Effector memory CD8-positive, alpha-beta T cell (primary cell): Measurements from ENCODE around the gene PPP6R1.
A peak's percentile ranks its signal among the peaks of the same experiment; 100 is the strongest.
"Not testable (repeated sequence)": the region's sequence is repeated elsewhere in the genome, so short reads cannot be mapped to it uniquely, and the experiment has no call there.

ENCODE experiments used
- ATAC-seq: fragments of 150-1000 bp; cut with Tn5 transposase; replicated peaks from 2 replicates; pipeline ENCODE4 v1.10.0; 2021; ENCODE audit warnings: mild to moderate bottlenecking, moderate library complexity
- DNase-seq, 3 experiments: peaks; one replicate each; pipeline ENCODE4 v3.0.0; 2021
- H3K27ac Mint-ChIP-seq, 2 donors: one replicate each; pipeline ENCODE4 v1.8.0; 2022; ENCODE audit warnings: mild to moderate bottlenecking in 2 of 2, mixed read lengths in 2 of 2, moderate library complexity in 2 of 2
- H3K27me3 Mint-ChIP-seq, 2 donors: one replicate each; pipeline ENCODE4 v1.8.0; 2022; ENCODE audit warnings: mixed read lengths in 2 of 2
- H3K36me3 Mint-ChIP-seq: one replicate; pipeline ENCODE4 v1.8.0; 2022; ENCODE audit warnings: mild to moderate bottlenecking, moderate library complexity, mixed read lengths; ENCODE audit not compliant: insufficient read depth
- H3K4me1 Mint-ChIP-seq, 2 donors: one replicate each; pipeline ENCODE4 v1.8.0; 2022; ENCODE audit warnings: low read depth in 2 of 2, mixed read lengths in 2 of 2
- H3K4me3 Mint-ChIP-seq, 2 donors: one replicate each; pipeline ENCODE4 v1.8.0; 2022; ENCODE audit warnings: mild to moderate bottlenecking in 2 of 2, mixed read lengths in 2 of 2, moderate library complexity in 2 of 2
- H3K9me3 Mint-ChIP-seq, 2 donors: one replicate each; pipeline ENCODE4 v1.8.0; 2022; ENCODE audit warnings: mixed read lengths in 2 of 2

Gene PPP6R1

DNA sequence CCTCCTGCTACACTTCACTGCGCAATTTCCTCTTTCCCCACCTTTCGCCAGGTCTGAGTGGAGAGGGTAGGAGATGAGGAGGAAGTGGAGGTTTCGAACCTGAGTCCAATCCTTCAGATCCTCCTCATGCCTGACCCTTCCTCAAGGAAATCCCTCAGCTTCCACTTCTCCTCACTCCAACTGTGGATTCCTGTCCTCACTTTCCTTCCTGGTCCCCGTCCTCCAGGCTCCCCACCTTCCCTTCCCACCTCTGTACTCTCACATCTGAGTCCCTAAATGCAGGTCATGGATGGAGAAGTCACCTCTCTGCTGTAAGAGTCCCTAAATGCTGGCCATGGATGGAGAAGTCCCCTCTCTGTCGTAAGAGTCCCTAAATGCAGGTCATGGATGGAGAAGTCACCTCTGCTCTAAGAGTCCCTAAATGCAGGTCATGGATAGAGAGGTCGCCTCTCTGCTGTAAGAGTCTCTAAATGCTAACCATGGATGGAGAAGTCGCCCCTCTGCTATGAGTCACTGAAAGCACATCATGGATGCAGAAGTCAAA lies 33.3 kb downstream of the PPP6R1 start:
- Mint-ChIP-seq H3K36me3 (peaks cover 54% of the 10 kb centered on the region), H3K4me3 (no peak overlapping the region), H3K4me1 (peaks cover 5 to 6% of the 10 kb centered on the region in 2 donors), H3K27me3 (no peaks in the 10 kb centered on the region), H3K9me3 (peaks cover 0 to 2% of the 10 kb centered on the region in 2 donors), H3K27ac (peak overlapping the region; percentile 52 to 84)
- ATAC-seq: no peak
- DNase-seq: no peak

- H3K27me3 Mint-ChIP-seq, H3K9me3 Mint-ChIP-seq, H3K4me3 Mint-ChIP-seq, ATAC-seq, DNase-seq, H3K4me1 Mint-ChIP-seq: not testable (repeated sequence)
- Mint-ChIP-seq H3K36me3 (peaks cover 50% of the 10 kb centered on the region), H3K27ac (peak overlapping the region; percentile 52 to 84)
Measured at GRCh38 chr19:55224679-55225414, 34.0 kb downstream of the PPP6R1 start.

GRCh38 chr19:55224038-55224665 lies 34.7 kb downstream of the PPP6R1 start:
- Mint-ChIP-seq H3K4me1 (peaks cover 5 to 6% of the 10 kb centered on the region in 2 donors), H3K4me3 (no peak overlapping the region), H3K9me3 (peaks cover 0 to 2% of the 10 kb centered on the region in 2 donors), H3K27me3 (no peaks in the 10 kb centered on the region), H3K27ac (no peak overlapping the region), H3K36me3 (peaks cover 47% of the 10 kb centered on the region)
- ATAC-seq (no peak), DNase-seq (no peak)

DNA sequence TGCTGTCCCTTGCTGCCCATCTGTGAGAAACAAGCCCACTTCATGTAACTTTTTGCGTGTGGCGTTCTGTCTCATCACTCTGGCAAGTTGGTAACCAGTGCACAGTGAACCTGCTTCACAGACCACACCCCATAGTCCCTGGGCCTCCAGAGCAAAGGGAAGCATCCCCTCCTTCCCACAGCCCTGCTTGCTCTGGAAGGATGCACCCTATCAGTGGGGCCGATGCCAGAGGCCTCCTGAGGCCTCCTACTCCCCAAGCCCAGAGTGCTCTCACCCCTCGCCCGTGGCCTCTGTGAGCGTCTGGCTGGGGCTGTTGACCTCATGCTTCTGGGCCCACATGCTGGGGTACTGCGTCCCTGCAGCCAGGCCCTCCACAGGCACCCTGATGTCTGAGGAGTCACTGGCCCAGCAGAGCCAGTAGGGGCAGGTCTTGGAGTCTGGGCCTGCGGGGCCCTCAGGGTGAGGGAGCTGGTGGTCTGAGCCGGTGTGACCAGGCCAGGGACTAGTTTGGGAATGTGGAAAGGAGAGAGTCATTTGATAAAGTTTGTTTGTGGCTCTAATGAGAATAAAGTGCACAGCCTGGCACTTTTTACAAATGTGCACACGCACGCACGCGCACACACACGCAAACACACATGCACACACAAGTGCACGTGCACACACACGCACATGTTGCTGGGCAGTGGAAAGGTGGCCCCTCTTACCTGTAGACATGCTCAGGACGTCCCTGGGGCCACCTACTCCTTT lies 35.4 kb downstream of the PPP6R1 start:
- H3K36me3 Mint-ChIP-seq: peaks cover 43% of the 10 kb centered on the region
- peaks cover 5 to 6% of the 10 kb centered on the region in 2 donors for H3K4me1 Mint-ChIP-seq
- ATAC-seq: no peak
- peak overlapping the region in 1 of 2 donors; percentile 13 for H3K27ac Mint-ChIP-seq
- H3K4me3 Mint-ChIP-seq: no peak overlapping the region
- DNase-seq: no peak
- peaks cover 0 to 2% of the 10 kb centered on the region in 2 donors for H3K9me3 Mint-ChIP-seq
- H3K27me3 Mint-ChIP-seq: no peaks in the 10 kb centered on the region

DNA sequence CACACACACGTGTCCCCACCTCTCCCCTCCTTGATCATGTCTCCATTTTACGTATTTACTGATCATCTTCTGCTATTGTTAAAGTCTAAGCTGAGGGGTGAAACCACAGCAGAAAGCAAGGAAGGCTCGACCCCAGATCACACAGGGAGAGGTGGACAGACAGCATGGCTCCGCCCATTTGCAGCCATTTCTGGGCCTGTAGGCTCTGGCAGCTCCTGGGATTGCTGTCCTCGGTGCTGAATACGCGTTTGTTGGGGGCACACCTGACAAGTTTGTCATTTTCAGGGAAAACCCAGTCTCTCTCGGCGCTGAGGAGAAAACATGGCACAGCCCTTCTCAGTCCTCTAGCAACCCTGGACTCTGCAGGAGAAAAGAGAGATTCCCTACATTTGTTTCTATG lies 38.3 kb downstream of the PPP6R1 start:
- Mint-ChIP-seq H3K36me3 (peaks cover 29% of the 10 kb centered on the region), H3K4me1 (peaks cover 13 to 14% of the 10 kb centered on the region in 2 donors), H3K27ac (no peak overlapping the region), H3K4me3 (no peak overlapping the region), H3K27me3 (peaks cover 0 to 18% of the 10 kb centered on the region in 2 donors), H3K9me3 (peaks cover 2 to 11% of the 10 kb centered on the region in 2 donors)
- DNase-seq: no peak
- no peak for ATAC-seq

GRCh38 chr19:55216461-55217198 lies 42.2 kb downstream of the PPP6R1 start:
- Mint-ChIP-seq H3K4me1 (peaks cover 10% of the 10 kb centered on the region in 2 donors), H3K27ac (peak overlapping the region in 1 of 2 donors; percentile 51), H3K36me3 (peaks cover 6% of the 10 kb centered on the region), H3K9me3 (peaks cover 2 to 13% of the 10 kb centered on the region in 2 donors), H3K27me3 (peaks cover 0 to 33% of the 10 kb centered on the region in 2 donors), H3K4me3 (peak overlapping the region in 1 of 2 donors; percentile 4)
- ATAC-seq: peak; percentile 51
- DNase-seq: peak; percentile 24 to 32 (median 31)

DNA sequence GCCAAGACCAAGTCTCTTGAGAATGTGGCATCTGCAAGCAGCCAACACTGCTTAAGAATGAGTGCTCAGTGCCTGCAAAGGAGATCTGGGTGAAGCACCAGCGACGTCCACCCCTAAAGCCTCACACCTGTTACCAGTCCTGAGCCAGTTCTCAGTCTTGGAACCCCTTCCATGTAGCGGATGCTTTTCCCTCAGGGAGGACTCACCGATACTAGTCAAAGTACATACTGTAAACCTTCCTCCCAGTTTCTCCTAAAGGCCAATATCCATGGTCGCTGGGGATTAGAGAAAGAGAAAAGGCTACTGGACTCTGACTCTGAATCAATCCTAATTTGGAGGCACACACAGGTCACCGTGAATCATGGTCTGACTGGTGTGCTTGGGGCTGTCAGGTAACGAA lies 45.3 kb downstream of the PPP6R1 start:
- no peak overlapping the region for H3K4me3 Mint-ChIP-seq
- no peak overlapping the region for H3K27ac Mint-ChIP-seq
- DNase-seq (no peak), ATAC-seq (no peak)
- peaks cover 10% of the 10 kb centered on the region in 2 donors for H3K4me1 Mint-ChIP-seq
- H3K36me3 Mint-ChIP-seq: peaks cover 6% of the 10 kb centered on the region
- peaks cover 0 to 54% of the 10 kb centered on the region in 2 donors for H3K27me3 Mint-ChIP-seq
- H3K9me3 Mint-ChIP-seq: peaks cover 0 to 13% of the 10 kb centered on the region in 2 donors

GRCh38 chr19:55212447-55212846 lies 46.4 kb downstream of the PPP6R1 start:
- H3K36me3 Mint-ChIP-seq: peaks cover 6% of the 10 kb centered on the region
- H3K27me3 Mint-ChIP-seq: peaks cover under 1 to 56% of the 10 kb centered on the region in 2 donors
- peaks cover 0 to 13% of the 10 kb centered on the region in 2 donors for H3K9me3 Mint-ChIP-seq
- H3K4me1 Mint-ChIP-seq: peaks cover 10% of the 10 kb centered on the region in 2 donors
- peak in 1 of 3 experiments; percentile 31 for DNase-seq
- ATAC-seq: peak; percentile 31
- no peak overlapping the region for H3K4me3 Mint-ChIP-seq
- H3K27ac Mint-ChIP-seq: no peak overlapping the region

DNA sequence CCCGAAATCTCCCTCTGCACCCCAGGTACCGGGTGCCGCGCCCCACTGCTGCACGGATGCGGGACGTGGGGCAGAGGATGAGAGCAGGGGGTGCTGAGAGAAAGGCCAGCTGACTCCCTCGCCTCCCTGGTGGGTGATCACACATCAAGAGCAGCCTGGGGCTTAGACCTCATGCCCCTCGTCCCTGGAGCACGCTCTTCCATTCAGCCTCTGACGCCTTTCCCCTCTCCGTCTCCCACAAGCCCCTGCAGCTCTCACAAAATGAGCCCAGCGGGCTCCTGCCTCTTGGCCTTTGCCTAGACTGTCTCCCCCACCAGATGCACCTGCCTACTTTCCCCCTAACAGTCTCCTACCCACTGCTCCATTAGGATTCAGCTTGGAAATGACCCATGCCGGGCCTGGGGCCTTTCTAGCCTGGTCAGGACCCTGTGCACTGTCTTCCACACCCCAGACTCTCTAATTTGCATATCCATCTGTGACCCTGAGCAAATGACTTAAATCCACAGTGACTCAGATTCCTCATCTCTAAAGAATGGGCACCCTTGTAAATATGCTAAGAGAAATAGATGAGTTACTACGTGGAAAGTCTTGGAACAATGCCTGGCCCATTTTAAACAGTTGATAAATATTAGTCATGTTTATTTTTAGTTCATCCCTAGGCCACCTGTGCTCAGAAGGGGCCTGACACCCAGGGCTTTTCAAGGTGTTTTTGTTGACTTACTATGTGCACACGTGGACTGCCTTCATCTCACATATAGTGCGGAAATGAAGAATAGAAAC lies 48.9 kb downstream of the PPP6R1 start:
- Mint-ChIP-seq H3K4me3 (no peak overlapping the region), H3K27me3 (peaks cover 18 to 55% of the 10 kb centered on the region in 2 donors), H3K4me1 (peaks cover 4 to 5% of the 10 kb centered on the region in 2 donors), H3K27ac (peak overlapping the region in 1 of 2 donors; percentile 27), H3K36me3 (no peaks in the 10 kb centered on the region), H3K9me3 (no peaks in the 10 kb centered on the region)
- DNase-seq (no peak), ATAC-seq (no peak)

DNA sequence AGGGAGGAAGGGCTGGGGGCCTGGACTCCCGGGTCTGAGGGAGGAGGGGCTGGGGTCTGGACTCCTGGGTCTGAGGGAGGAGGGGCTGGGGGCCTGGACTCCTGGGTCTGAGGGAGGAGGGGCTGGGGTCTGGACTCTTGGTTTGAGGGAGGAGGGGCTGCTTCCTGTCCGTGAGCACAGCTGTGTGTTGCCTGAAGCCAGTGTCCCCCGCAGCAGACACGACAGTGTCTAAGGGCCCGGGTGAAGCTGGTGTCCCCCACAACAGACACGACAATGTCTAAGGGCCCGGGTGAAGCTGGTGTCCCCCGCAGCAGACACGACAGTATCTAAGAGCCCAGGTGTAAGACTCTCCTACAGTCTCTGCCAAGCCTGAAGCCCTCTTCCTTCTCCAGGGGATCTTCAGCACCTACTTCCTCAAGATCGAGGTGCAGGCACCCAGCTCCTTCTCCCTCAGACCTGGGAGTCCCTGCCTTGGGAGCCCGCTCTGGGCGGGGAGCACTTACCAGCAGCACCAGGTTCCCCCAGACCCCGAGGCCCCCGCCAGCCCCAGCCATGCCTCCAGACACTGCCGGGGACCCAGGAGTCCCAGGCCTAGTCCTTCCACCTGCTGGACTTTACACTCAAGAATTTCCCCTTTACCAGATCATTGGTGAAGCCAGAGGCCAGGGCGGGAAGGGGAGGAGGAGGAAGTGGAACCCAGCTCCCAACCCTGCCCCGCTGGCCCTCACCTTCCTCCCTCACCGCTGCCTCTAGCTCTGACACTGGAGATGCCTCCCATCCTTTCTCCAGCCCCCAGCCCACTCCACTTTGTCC lies 49.7 kb downstream of the PPP6R1 start, which contains the start of gene PTPRH:
PTPRH (minus strand) TSS at position 622 of the 813 bp plus-strand sequence; CDS start at position 554, 68 bp downstream.
- Mint-ChIP-seq H3K9me3 (no peaks in the 10 kb centered on the region), H3K4me3 (no peak within 1 kb of the TSS), H3K4me1 (peaks cover 4 to 5% of the 10 kb centered on the region in 2 donors), H3K36me3 (no peaks in the 10 kb centered on the region), H3K27ac (peak within 1 kb of the TSS in 1 of 2 donors; percentile 27), H3K27me3 (peaks cover 26 to 63% of the 10 kb centered on the region in 2 donors)
- no peak for DNase-seq
- ATAC-seq: no peak

DNA sequence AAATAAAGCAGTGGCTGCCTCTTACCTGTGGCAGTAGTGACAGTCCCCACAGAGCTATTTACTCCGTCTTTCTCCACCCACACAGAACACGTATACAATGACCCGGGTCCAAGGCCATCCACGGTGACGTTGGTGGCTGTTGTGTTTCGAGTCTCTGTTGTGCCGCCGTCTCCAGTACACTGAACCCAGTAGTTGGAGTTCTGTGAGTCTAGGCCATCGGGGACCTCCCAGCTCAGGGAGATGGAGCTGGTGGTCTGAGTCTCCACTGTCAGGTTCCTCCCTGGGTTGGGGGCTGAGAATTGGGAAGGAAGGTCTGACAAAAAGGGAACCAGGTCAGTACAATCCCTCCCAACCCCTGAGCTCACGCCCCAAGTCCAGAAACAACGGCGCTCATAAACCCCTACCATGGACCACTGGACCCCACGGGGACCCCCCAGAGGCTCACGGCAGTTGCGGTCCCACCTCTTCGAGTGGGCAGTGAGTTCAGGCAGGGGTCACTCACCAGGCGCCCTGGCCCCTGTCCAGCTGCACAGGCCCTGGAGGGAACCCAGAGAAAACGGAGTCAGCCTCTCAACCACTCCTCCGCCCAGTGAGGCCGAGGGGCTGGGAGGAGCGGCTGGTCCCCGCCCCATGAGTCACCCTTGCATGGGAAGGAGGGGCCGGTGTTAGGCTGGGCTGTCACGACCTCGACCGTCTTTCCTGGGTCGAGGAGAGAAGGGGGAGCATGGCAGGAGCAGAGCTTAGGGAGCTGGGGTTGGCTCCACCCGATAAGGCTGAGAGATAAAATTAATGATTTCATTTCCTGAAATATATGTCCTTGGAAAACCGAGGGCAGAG lies 51.9 kb downstream of the PPP6R1 start:
- H3K36me3 Mint-ChIP-seq: no peaks in the 10 kb centered on the region
- H3K4me1 Mint-ChIP-seq: peaks cover 4 to 5% of the 10 kb centered on the region in 2 donors
- peak overlapping the region in 1 of 2 donors; percentile 91 for H3K27ac Mint-ChIP-seq
- DNase-seq: no peak
- peaks cover 38 to 67% of the 10 kb centered on the region in 2 donors for H3K27me3 Mint-ChIP-seq
- H3K9me3 Mint-ChIP-seq: no peaks in the 10 kb centered on the region
- H3K4me3 Mint-ChIP-seq: peak overlapping the region in 1 of 2 donors; percentile 55
- ATAC-seq: peak; percentile 62
